Chondrocyte (in vitro differentiated cells): ENCODE results near the gene FAM114A2. TPM values are rescaled to one million over a fixed set of nuclear protein-coding genes. Genes with fewer than 3 reads are reported as not detected.

Experiments
- DNase-seq: peaks from one replicate; pipeline ENCODE4 v3.0.0; 2021; ENCODE audit warnings: mixed read lengths, low spot score
- H3K27ac Mint-ChIP-seq: one replicate; pipeline ENCODE4 v1.8.0; 2021; ENCODE audit warnings: mild to moderate bottlenecking, moderate library complexity, mixed read lengths; ENCODE audit not compliant: unreplicated experiment
- H3K27me3 Mint-ChIP-seq: 2 replicates; pipeline ENCODE4 v1.8.0; 2021; ENCODE audit warnings: low read depth, mixed read lengths
- H3K36me3 Mint-ChIP-seq: 2 replicates; pipeline ENCODE4 v1.8.0; 2021; ENCODE audit warnings: low read depth, mixed read lengths
- H3K4me1 Mint-ChIP-seq: 2 replicates; pipeline ENCODE4 v1.8.0; 2021; ENCODE audit warnings: low read depth, mild to moderate bottlenecking, mixed read lengths
- H3K4me3 Mint-ChIP-seq: one replicate; pipeline ENCODE4 v1.8.0; 2021; ENCODE audit warnings: mild to moderate bottlenecking, moderate library complexity, mixed read lengths; ENCODE audit not compliant: unreplicated experiment
- H3K9me3 Mint-ChIP-seq: 2 replicates; pipeline ENCODE4 v1.8.0; 2021; ENCODE audit warnings: low read depth, mixed read lengths
- CTCF ChIP-seq: fragments of 200-600 bp; sonication (generic); IDR thresholded peaks from 2 replicates; pipeline ENCODE4 v1.5.0; 2021; ENCODE audit warnings: antibody characterized with exemption, mild to moderate bottlenecking, moderate library complexity
- total RNA-seq: library from RNA; stranded (reverse); gene quantifications from 3 replicates; pipeline ENCODE4 v1.2.1, GENCODE V29; 2021

Gene FAM114A2
- total RNA-seq, 1 donor from 2014 or later = 31.5 TPM

- no peaks in the 10 kb centered on the region for H3K27me3 Mint-ChIP-seq
- no peak overlapping the region for H3K4me3 Mint-ChIP-seq
These were observed 8.6 kb upstream of the FAM114A2 start for GRCh38 chr5:154047324-154047723.

GRCh38 chr5:154046486-154046885 is 7.8 kb upstream of the FAM114A2 start:
- no peak overlapping the region for H3K27ac Mint-ChIP-seq
- no peak for TF ChIP-seq CTCF
- H3K4me3 Mint-ChIP-seq = no peak overlapping the region
- peaks cover 7% of the 10 kb centered on the region for H3K36me3 Mint-ChIP-seq
- no peaks in the 10 kb centered on the region for H3K27me3 Mint-ChIP-seq
- peaks cover under 1% of the 10 kb centered on the region for H3K4me1 Mint-ChIP-seq
- H3K9me3 Mint-ChIP-seq = no peaks in the 10 kb centered on the region
- DNase-seq = no peak

More at GRCh38 chr5:154047324-154047723, 8.6 kb upstream of the FAM114A2 start:
- Mint-ChIP-seq H3K27ac (no peak overlapping the region), H3K36me3 (peaks cover 7% of the 10 kb centered on the region), H3K4me1 (no peaks in the 10 kb centered on the region), H3K9me3 (no peaks in the 10 kb centered on the region)
- no peak for DNase-seq
- TF ChIP-seq CTCF = no peak

- Mint-ChIP-seq H3K27me3 (no peaks in the 10 kb centered on the region), H3K36me3 (peaks cover 1% of the 10 kb centered on the region), H3K9me3 (no peaks in the 10 kb centered on the region), H3K4me3 (no peak overlapping the region), H3K4me1 (peaks cover 11% of the 10 kb centered on the region), H3K27ac (no peak overlapping the region)
- no peak for DNase-seq
- TF ChIP-seq CTCF = no peak
These were observed 5.9 kb upstream of the FAM114A2 start for GRCh38 chr5:154044581-154044980.

- TF ChIP-seq CTCF = no peak
- Mint-ChIP-seq H3K4me1 (peaks cover 16% of the 10 kb centered on the region), H3K4me3 (no peak overlapping the region), H3K36me3 (peaks cover 1% of the 10 kb centered on the region), H3K9me3 (no peaks in the 10 kb centered on the region), H3K27me3 (no peaks in the 10 kb centered on the region), H3K27ac (no peak overlapping the region)
- DNase-seq = no peak
These were observed 5.4 kb upstream of the FAM114A2 start for GRCh38 chr5:154044099-154044498.

GRCh38 chr5:154042766-154043165 is 4.1 kb upstream of the FAM114A2 start:
- Mint-ChIP-seq H3K27ac (no peak overlapping the region), H3K9me3 (no peaks in the 10 kb centered on the region), H3K36me3 (peaks cover 1% of the 10 kb centered on the region), H3K4me3 (no peak overlapping the region), H3K4me1 (peaks cover 24% of the 10 kb centered on the region), H3K27me3 (no peaks in the 10 kb centered on the region)
- no peak for DNase-seq
- no peak for TF ChIP-seq CTCF
